ENCODE measurements around the gene COG3.

Gene COG3

DNA sequence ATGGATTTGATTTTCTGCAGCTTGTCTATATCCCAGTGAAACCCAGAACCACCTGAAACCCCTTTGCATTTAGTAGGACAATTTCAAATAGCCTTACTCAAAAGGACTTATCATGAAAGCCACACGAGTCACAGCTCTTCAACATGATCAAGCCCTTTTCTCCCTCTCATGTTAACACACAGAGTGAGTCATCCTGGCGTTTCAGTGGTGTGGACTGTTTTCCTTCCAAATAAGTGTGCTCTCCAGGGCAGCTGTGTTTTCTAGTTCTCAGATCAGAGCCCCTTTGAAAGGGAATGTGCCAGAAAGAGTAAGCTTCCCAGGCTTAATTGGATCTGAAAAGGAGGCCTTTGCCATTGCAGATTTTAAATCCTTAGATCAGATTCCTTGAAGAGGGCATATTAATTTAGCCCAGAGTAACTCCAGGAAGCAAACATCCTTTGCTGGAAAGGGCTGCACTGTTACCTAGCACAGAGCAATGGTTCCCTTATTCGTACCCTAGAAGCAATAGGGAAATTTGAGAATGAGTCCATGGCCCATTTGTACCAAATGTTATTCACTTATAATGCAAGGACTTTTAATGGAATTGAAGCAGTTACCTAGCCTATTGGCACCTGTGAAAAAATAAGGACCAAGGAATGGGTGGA lies 99.5 kb downstream of the COG3 start:
- TF ChIP-seq CTCF (IDR thresholded peaks at IDR 0.05; ENCODE audit: insufficient read depth, low read depth, low read length, missing control alignments) = no peak
- DNase-seq (ENCODE audit: low read depth) = no peak
- no peak overlapping the region for H3K4me3 ChIP-seq (ENCODE audit: low read depth, low read length)

DNA sequence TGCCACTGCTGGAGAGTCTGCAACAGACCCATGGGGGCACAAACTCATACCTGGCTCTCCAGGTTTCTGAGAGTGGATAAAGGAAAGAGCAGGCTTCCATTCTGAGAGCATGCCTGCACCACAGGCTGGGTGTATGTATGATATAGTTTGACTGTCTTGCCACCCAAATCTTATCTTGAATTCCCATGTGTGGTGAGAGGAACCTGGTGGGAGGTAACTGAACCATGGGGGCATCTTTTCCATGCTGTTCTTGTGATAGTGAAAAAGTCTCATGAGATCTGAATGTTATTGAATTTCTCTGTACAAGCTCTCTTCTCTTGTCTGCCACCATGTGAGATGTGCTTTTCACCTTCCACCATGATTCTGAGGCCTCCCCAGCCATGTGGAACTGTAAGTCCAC lies 100.6 kb downstream of the COG3 start:
- TF ChIP-seq CTCF (IDR thresholded peaks at IDR 0.05; ENCODE audit: insufficient read depth, low read depth, low read length, missing control alignments) = no peak
- DNase-seq (ENCODE audit: low read depth) = no peak

GRCh38 chr13:45575146-45575829 lies 110.5 kb downstream of the COG3 start:
- no peak overlapping the region for H3K4me3 ChIP-seq (ENCODE audit: low read depth, low read length)
- no peak for DNase-seq (ENCODE audit: low read depth)
- no peak for TF ChIP-seq CTCF (IDR thresholded peaks at IDR 0.05; ENCODE audit: insufficient read depth, low read depth, low read length, missing control alignments)

More for the DNA sequence above, 100.6 kb downstream of the COG3 start:
- H3K4me3 ChIP-seq (ENCODE audit: low read depth, low read length) = no peak overlapping the region

- no peak for DNase-seq (ENCODE audit: low read depth)
- H3K4me3 ChIP-seq (ENCODE audit: low read depth, low read length) = no peak overlapping the region
- TF ChIP-seq CTCF (IDR thresholded peaks at IDR 0.05; ENCODE audit: insufficient read depth, low read depth, low read length, missing control alignments) = no peak
Measured at GRCh38 chr13:45575830-45576180, 111.1 kb downstream of the COG3 start.

- no peak for TF ChIP-seq CTCF (IDR thresholded peaks at IDR 0.05; ENCODE audit: insufficient read depth, low read depth, low read length, missing control alignments)
- no peak for DNase-seq (ENCODE audit: low read depth)
- H3K4me3 ChIP-seq (ENCODE audit: low read depth, low read length) = no peak overlapping the region
Measured at GRCh38 chr13:45576466-45576865, 111.7 kb downstream of the COG3 start.

- TF ChIP-seq CTCF (IDR thresholded peaks at IDR 0.05; ENCODE audit: insufficient read depth, low read depth, low read length, missing control alignments) = no peak
- DNase-seq (ENCODE audit: low read depth) = no peak
- H3K4me3 ChIP-seq (ENCODE audit: low read depth, low read length) = no peak overlapping the region
Measured at GRCh38 chr13:45582408-45583076, 117.8 kb downstream of the COG3 start.
